HepG2 (cell line): ENCODE measurements around the gene NAT9. TPM values are rescaled to one million over a fixed set of nuclear protein-coding genes. Genes with fewer than 3 reads are reported as not detected.

Source experiments
- ATF7-NPFF ChIP-seq: sonication (generic); formaldehyde crosslinking; IDR thresholded peaks from 2 replicates; pipeline ENCODE4 v1.8.1; 2023; ENCODE audit warnings: mild to moderate bottlenecking, low read depth, missing genetic modification reagents, moderate library complexity
- IKZF4 ChIP-seq: sonication (generic); formaldehyde crosslinking; IDR thresholded peaks from 2 replicates; pipeline ENCODE4 v1.5.1; 2020; ENCODE audit warnings: borderline replicate concordance, mild to moderate bottlenecking, low read depth, missing genetic modification reagents; ENCODE audit errors: not compliant biosample characterization
- KMT2A ChIP-seq: sonication (generic); formaldehyde crosslinking; IDR thresholded peaks from 2 replicates; pipeline ENCODE4 v1.4.0; 2020; ENCODE audit warnings: missing genetic modification reagents
- LCORL ChIP-seq, 2 experiments: fragments of 450-650 bp in 1 of 2; sonication (generic) in 1 of 2; formaldehyde crosslinking in 1 of 2; IDR thresholded peaks; 2 replicates each; pipeline versions ENCODE4 v1.5.0 to v1.6.1; 2017 to 2020; ENCODE audit warnings: antibody characterized with exemption in 1 of 2, missing genetic modification reagents in 1 of 2
- MAFF ChIP-seq: IDR thresholded peaks from 2 replicates; pipeline ENCODE4 v1.6.1; 2011; ENCODE audit warnings: low read depth, low read length, improper control_type of control experiment
- NBN ChIP-seq: fragments of 450-650 bp; conservative IDR thresholded peaks from 2 replicates; pipeline ENCODE4 v1.6.1; 2017
- SCMH1 ChIP-seq: sonication (generic); formaldehyde crosslinking; IDR thresholded peaks from 2 replicates; pipeline ENCODE4 v1.9.0; 2021; ENCODE audit warnings: missing genetic modification reagents, mild to moderate bottlenecking, borderline replicate concordance
- SP4 ChIP-seq: sonication (generic); formaldehyde crosslinking; IDR thresholded peaks from 2 replicates; pipeline ENCODE4 v1.8.1; 2023; ENCODE audit warnings: mild to moderate bottlenecking, missing genetic modification reagents
- ZKSCAN5 ChIP-seq: sonication (generic); formaldehyde crosslinking; IDR thresholded peaks from 2 replicates; pipeline ENCODE4 v1.5.1; 2020; ENCODE audit warnings: mild to moderate bottlenecking, missing genetic modification reagents
- ZNF850 ChIP-seq: sonication (generic); formaldehyde crosslinking; conservative IDR thresholded peaks from 2 replicates; pipeline ENCODE4 v1.9.0; 2021; ENCODE audit warnings: mild to moderate bottlenecking, missing genetic modification reagents
- polyA plus RNA-seq, 8 experiments: library from polyadenylated mRNA; depleted of rRNA in 3 of 8; stranded (reverse) in 7 of 8; unstranded in 1 of 8; fragments of >200 nt; fragmentation: Illumina TruSeq in 4 of 8; extraction: Trizol in 4 of 8; gene quantifications; 2 replicates each; pipeline versions ENCODE4 v1.2.1 to v1.2.3, GENCODE V29; 2011 to 2016; ENCODE audit warnings: low read depth in 4 of 8, missing spikeins in 1 of 8, mixed read lengths in 1 of 8; ENCODE audit not compliant: insufficient read depth in 1 of 8
- total RNA-seq, 5 experiments: library from RNA; depleted of rRNA; stranded (reverse); fragments of >200 nt; fragmentation: Illumina TruSeq; extraction: Trizol; gene quantifications; 2 replicates each; pipeline ENCODE4 v1.2.3, GENCODE V29; 2016; ENCODE audit warnings: low read depth in 1 of 5
- TF ChIP-seq, protein P1 (sequence below): sonication (generic); formaldehyde crosslinking; IDR thresholded peaks from 2 replicates; pipeline ENCODE4 v1.5.0; 2020; ENCODE audit warnings: missing genetic modification reagents
- TF ChIP-seq, protein P2 (sequence below): sonication (generic); formaldehyde crosslinking; IDR thresholded peaks from 2 replicates; pipeline ENCODE4 v1.4.0; 2020; ENCODE audit warnings: missing genetic modification reagents
- TF ChIP-seq, protein P3 (sequence below): IDR thresholded peaks from 2 replicates; pipeline ENCODE4 v1.6.1; 2012; ENCODE audit warnings: low read depth, low read length, improper control_type of control experiment
- TF ChIP-seq, protein P4 (sequence below): sonication (generic); formaldehyde crosslinking; IDR thresholded peaks from 2 replicates; pipeline ENCODE4 v1.5.1; 2020; ENCODE audit warnings: missing genetic modification reagents, mild to moderate bottlenecking, borderline replicate concordance
- TF ChIP-seq, protein P5 (sequence below): sonication (generic); formaldehyde crosslinking; IDR thresholded peaks from 2 replicates; pipeline ENCODE4 v1.5.1; 2020; ENCODE audit warnings: mild to moderate bottlenecking, missing genetic modification reagents, moderate library complexity

The NAT9 gene
- total and polyA plus RNA-seq, 2 of the 13 experiments (the other 11 are each of a cell fraction or from before 2014, with no cell fraction given) = 39.7 to 44.2 TPM

DNA sequence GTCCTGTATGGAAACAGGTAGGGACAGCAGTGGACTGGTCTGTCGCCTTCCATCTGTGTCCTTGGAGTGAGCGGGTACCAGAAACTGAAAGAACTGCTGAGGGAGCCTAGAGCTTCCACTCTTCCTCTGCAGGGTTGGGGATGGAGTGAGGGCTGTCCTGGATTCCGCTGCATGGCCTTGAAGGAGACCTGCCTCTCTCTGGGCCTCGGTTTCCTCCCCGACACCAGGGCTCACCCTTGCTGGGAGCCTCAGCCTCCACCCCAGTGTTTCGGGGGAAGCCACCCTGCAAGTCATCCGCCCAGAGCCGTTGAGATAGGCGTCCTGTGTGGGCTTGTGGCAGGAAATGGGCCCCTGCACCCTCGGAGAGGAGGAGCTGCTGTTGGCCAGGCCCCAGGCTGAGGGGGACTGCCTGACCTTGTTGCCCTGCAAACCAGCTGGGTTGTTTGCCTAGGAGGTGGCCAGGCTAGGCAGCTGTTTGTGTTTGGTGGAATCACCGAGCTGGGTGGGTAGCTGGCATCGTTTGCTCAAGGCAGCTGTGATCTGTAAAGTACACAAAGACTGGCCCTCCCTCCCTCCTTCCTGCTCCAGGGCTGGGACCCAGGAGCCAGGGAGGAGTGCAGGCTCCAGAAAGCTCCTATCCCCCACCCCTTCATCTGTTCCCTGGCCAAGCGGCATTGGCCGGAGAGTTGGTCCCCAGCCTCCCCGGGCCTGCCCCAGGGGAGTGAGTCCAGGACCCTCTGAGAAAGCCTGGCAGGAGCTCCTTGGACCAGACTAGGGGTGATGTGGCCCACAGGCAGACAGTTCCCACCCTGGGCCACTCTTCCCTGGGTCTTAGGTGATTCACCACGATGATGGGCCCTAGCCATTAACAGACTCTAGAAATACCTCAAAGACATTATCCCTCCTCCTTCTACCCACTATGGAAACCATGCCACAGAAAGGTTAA is 37.8 kb downstream of the NAT9 start (continued):
- TF ChIP-seq, protein P1, sequence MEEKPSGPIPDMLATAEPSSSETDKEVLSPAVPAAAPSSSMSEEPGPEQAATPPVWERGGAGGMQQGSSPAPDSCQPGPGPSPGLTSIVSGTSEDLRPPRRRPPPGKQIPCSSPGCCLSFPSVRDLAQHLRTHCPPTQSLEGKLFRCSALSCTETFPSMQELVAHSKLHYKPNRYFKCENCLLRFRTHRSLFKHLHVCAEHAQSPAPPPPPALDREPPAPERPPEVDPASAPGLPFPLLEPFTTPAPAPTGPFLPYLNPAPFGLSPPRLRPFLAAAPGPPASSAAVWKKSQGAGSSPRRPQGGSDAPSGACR (CRISPR knock-in tag) = no peak
- TF ChIP-seq, protein P2, sequence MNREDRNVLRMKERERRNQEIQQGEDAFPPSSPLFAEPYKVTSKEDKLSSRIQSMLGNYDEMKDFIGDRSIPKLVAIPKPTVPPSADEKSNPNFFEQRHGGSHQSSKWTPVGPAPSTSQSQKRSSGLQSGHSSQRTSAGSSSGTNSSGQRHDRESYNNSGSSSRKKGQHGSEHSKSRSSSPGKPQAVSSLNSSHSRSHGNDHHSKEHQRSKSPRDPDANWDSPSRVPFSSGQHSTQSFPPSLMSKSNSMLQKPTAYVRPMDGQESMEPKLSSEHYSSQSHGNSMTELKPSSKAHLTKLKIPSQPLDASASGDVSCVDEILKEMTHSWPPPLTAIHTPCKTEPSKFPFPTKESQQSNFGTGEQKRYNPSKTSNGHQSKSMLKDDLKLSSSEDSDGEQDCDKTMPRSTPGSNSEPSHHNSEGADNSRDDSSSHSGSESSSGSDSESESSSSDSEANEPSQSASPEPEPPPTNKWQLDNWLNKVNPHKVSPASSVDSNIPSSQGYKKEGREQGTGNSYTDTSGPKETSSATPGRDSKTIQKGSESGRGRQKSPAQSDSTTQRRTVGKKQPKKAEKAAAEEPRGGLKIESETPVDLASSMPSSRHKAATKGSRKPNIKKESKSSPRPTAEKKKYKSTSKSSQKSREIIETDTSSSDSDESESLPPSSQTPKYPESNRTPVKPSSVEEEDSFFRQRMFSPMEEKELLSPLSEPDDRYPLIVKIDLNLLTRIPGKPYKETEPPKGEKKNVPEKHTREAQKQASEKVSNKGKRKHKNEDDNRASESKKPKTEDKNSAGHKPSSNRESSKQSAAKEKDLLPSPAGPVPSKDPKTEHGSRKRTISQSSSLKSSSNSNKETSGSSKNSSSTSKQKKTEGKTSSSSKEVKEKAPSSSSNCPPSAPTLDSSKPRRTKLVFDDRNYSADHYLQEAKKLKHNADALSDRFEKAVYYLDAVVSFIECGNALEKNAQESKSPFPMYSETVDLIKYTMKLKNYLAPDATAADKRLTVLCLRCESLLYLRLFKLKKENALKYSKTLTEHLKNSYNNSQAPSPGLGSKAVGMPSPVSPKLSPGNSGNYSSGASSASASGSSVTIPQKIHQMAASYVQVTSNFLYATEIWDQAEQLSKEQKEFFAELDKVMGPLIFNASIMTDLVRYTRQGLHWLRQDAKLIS (CRISPR knock-in tag) = no peak
- TF ChIP-seq NBN = no peak
- no peak; the same call in 1 of the 2 replicates for TF ChIP-seq SP4 (CRISPR knock-in tag)
- TF ChIP-seq, protein P3, sequence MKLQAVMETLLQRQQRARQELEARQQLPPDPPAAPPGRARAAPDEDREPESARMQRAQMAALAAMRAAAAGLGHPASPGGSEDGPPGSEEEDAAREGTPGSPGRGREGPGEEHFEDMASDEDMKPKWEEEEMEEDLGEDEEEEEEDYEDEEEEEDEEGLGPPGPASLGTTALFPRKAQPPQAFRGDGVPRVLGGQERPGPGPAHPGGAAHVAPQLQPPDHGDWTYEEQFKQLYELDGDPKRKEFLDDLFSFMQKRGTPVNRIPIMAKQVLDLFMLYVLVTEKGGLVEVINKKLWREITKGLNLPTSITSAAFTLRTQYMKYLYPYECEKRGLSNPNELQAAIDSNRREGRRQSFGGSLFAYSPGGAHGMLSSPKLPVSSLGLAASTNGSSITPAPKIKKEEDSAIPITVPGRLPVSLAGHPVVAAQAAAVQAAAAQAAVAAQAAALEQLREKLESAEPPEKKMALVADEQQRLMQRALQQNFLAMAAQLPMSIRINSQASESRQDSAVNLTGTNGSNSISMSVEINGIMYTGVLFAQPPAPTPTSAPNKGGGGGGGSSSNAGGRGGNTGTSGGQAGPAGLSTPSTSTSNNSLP = no peak
- TF ChIP-seq MAFF = no peak
- TF ChIP-seq KMT2A (CRISPR knock-in tag) = no peak
- TF ChIP-seq, protein P4, sequence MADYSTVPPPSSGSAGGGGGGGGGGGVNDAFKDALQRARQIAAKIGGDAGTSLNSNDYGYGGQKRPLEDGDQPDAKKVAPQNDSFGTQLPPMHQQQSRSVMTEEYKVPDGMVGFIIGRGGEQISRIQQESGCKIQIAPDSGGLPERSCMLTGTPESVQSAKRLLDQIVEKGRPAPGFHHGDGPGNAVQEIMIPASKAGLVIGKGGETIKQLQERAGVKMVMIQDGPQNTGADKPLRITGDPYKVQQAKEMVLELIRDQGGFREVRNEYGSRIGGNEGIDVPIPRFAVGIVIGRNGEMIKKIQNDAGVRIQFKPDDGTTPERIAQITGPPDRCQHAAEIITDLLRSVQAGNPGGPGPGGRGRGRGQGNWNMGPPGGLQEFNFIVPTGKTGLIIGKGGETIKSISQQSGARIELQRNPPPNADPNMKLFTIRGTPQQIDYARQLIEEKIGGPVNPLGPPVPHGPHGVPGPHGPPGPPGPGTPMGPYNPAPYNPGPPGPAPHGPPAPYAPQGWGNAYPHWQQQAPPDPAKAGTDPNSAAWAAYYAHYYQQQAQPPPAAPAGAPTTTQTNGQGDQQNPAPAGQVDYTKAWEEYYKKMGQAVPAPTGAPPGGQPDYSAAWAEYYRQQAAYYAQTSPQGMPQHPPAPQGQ (CRISPR knock-in tag) = no peak
- TF ChIP-seq, protein P5, sequence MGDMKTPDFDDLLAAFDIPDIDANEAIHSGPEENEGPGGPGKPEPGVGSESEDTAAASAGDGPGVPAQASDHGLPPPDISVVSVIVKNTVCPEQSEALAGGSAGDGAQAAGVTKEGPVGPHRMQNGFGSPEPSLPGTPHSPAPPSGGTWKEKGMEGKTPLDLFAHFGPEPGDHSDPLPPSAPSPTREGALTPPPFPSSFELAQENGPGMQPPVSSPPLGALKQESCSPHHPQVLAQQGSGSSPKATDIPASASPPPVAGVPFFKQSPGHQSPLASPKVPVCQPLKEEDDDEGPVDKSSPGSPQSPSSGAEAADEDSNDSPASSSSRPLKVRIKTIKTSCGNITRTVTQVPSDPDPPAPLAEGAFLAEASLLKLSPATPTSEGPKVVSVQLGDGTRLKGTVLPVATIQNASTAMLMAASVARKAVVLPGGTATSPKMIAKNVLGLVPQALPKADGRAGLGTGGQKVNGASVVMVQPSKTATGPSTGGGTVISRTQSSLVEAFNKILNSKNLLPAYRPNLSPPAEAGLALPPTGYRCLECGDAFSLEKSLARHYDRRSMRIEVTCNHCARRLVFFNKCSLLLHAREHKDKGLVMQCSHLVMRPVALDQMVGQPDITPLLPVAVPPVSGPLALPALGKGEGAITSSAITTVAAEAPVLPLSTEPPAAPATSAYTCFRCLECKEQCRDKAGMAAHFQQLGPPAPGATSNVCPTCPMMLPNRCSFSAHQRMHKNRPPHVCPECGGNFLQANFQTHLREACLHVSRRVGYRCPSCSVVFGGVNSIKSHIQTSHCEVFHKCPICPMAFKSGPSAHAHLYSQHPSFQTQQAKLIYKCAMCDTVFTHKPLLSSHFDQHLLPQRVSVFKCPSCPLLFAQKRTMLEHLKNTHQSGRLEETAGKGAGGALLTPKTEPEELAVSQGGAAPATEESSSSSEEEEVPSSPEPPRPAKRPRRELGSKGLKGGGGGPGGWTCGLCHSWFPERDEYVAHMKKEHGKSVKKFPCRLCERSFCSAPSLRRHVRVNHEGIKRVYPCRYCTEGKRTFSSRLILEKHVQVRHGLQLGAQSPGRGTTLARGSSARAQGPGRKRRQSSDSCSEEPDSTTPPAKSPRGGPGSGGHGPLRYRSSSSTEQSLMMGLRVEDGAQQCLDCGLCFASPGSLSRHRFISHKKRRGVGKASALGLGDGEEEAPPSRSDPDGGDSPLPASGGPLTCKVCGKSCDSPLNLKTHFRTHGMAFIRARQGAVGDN (CRISPR knock-in tag) = peak; percentile 59
- TF ChIP-seq SCMH1 (CRISPR knock-in tag) = no peak
- no peak for TF ChIP-seq ATF7-NPFF (CRISPR knock-in tag)
- no peak for TF ChIP-seq ZNF850 (CRISPR knock-in tag)
- TF ChIP-seq ZKSCAN5 (CRISPR knock-in tag) = no peak
- no peak for TF ChIP-seq IKZF4
- no peak for TF ChIP-seq LCORL (IDR thresholded peaks at IDR 0.05)
- peak; percentile 81 for TF ChIP-seq LCORL (CRISPR knock-in tag; IDR thresholded peaks at IDR 0.05)
